Measurements from ENCODE around the gene RUNX2. TPM values are rescaled to one million over a fixed set of nuclear protein-coding genes. Genes with fewer than 3 reads are reported as not detected.

Gene RUNX2
- total and polyA plus RNA-seq, 2 experiments from 2014 or later, result 0.66 to 1.7 TPM

DNA sequence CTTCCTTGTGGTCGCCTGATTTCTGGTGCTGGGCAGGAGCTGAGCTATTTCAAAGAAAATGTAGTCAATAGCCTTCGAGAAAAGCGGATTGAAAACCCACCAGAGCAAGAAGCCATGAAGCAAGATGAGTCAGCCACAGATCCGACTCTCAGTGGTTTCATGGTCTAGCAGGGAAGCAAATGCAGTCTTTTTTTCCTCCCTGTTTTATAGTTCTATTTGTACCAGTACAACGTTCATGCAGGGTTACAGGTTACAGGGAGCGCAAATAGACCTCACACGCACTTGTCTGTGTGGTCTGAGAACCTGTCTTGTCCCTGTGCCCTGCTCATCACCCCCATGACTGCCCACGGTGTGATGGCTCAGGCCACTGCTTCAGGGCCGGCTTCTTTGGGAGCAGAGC is 359.4 kb downstream of the RUNX2 start (continued):
- TF ChIP-seq, protein P1, sequence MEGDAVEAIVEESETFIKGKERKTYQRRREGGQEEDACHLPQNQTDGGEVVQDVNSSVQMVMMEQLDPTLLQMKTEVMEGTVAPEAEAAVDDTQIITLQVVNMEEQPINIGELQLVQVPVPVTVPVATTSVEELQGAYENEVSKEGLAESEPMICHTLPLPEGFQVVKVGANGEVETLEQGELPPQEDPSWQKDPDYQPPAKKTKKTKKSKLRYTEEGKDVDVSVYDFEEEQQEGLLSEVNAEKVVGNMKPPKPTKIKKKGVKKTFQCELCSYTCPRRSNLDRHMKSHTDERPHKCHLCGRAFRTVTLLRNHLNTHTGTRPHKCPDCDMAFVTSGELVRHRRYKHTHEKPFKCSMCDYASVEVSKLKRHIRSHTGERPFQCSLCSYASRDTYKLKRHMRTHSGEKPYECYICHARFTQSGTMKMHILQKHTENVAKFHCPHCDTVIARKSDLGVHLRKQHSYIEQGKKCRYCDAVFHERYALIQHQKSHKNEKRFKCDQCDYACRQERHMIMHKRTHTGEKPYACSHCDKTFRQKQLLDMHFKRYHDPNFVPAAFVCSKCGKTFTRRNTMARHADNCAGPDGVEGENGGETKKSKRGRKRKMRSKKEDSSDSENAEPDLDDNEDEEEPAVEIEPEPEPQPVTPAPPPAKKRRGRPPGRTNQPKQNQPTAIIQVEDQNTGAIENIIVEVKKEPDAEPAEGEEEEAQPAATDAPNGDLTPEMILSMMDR (conservative IDR thresholded peaks at IDR 0.05; ENCODE audit: low read depth in 2 of 2), result no peak

DNA sequence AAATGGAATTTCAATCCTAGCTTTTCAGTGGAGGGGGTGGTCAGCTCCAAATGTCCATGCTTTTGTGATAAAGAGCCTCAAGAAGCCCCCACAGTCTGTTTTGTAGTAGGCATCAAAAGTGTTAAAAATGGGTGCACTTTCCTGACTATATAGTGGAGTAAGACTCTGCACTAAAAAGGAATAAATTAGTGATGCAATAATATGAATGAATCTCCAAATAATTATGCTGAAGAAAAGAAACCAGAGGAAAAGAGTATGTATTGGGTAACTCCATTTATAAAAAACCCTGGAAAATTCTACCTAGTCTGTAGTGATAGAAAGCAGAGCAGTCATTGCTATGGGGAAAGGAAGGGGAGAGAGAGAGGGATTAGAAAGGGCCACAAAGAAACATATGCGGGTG is 360.1 kb downstream of the RUNX2 start:
- Histone ChIP-seq H3K79me2 (replicated peaks; ENCODE audit: insufficient read depth) (no peaks in the 10 kb centered on the region), H3K36me3 (ENCODE audit: insufficient read depth) (no peaks in the 10 kb centered on the region), H2AFZ (no peak overlapping the region), H3K27ac (ENCODE audit: low read depth) (no peak overlapping the region), H4K20me1 (replicated peaks; ENCODE audit: insufficient read depth) (no peaks in the 10 kb centered on the region), H3K4me3 (no peak overlapping the region), H3K27me3 (ENCODE audit: insufficient read depth) (no peaks in the 10 kb centered on the region), H3F3A (replicated peaks; ENCODE audit: low read depth) (no peaks in the 10 kb centered on the region), H3K4me1 (ENCODE audit: insufficient read depth) (no peaks in the 10 kb centered on the region), H3K9me2 (ENCODE audit: insufficient read depth) (0 out of 2 replicates have a peak, but pooled peaks cover 13% of the 10 kb centered on the region), H3K4me2 (no peak overlapping the region)
- Mint-ChIP-seq H3K9me3 (no peaks in the 10 kb centered on the region), H3K36me3 (ENCODE audit: low read depth) (no peaks in the 10 kb centered on the region), H3K4me1 (no peaks in the 10 kb centered on the region), H3K27ac (no peak overlapping the region), H3K27me3 (ENCODE audit: insufficient read depth, low read depth, poor library complexity) (peaks cover 4% of the 10 kb centered on the region), H3K4me3 (no peak overlapping the region)
- DNase-seq (ENCODE audit: low spot score) (no peak), ATAC-seq (no peak)
- TF ChIP-seq, protein P1 (conservative IDR thresholded peaks at IDR 0.05; ENCODE audit: low read depth in 2 of 2), result no peak

DNA sequence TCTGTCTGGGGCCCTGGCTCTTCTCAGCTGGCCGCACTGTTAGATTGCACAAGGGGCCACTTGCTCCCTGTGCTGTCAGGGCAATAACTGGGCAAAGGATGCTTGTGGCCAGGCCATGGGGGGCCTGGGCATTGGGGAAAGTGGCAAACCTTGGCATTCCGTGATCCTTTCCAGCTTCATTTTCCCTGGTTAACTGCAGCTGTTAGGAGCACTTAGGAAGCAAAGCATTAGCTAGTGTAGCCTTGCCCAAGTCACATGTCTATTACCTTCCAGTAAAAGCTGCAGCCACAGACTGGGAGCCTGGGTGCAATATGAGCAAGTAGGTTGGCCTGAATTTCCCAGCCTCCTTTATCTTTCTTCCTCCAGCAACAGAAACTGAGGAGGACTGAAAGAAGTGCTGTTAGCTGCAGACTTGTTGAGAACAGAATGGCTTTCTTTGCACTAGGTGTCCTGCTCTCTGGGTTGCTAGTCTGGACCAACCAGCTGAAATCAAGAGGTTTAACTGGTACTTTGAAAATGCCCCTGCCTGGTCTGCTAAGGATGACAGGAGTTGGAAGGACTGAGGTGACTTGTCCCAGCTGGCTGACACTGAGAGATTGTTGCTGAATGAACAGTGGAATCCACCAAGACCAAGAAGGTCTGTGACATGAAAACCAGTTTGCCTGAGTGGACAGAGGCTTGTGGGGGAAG is 361.9 kb downstream of the RUNX2 start:
- Histone ChIP-seq H3K27ac (ENCODE audit: low read depth) (no peak overlapping the region), H3K79me2 (replicated peaks; ENCODE audit: insufficient read depth) (no peaks in the 10 kb centered on the region), H3K4me1 (ENCODE audit: insufficient read depth) (no peaks in the 10 kb centered on the region), H3K27me3 (ENCODE audit: insufficient read depth) (no peaks in the 10 kb centered on the region), H3F3A (replicated peaks; ENCODE audit: low read depth) (no peaks in the 10 kb centered on the region), H3K36me3 (ENCODE audit: insufficient read depth) (no peaks in the 10 kb centered on the region), H3K4me2 (no peak overlapping the region), H3K9me2 (ENCODE audit: insufficient read depth) (0 out of 2 replicates have a peak, but pooled peaks cover 7% of the 10 kb centered on the region), H2AFZ (0 out of 2 replicates have a peak overlapping the region, but pooled peaks have one; percentile 38), H4K20me1 (replicated peaks; ENCODE audit: insufficient read depth) (no peaks in the 10 kb centered on the region), H3K4me3 (no peak overlapping the region)
- Mint-ChIP-seq H3K4me1 (no peaks in the 10 kb centered on the region), H3K4me3 (no peak overlapping the region), H3K27ac (no peak overlapping the region), H3K36me3 (ENCODE audit: low read depth) (no peaks in the 10 kb centered on the region), H3K9me3 (no peaks in the 10 kb centered on the region; the same call in 1 of the 3 replicates), H3K27me3 (ENCODE audit: insufficient read depth, low read depth, poor library complexity) (peaks cover 6% of the 10 kb centered on the region)
- ATAC-seq (no peak), DNase-seq (ENCODE audit: low spot score) (no peak)
- TF ChIP-seq EZH2phosphoT487 (IDR thresholded peaks at IDR 0.05; ENCODE audit: unreplicated experiment) (no peak), JUNB (IDR thresholded peaks at IDR 0.05; ENCODE audit: unreplicated experiment) (no peak), STAT1 (IDR thresholded peaks at IDR 0.05; ENCODE audit: unreplicated experiment) (no peak), NANOG (IDR thresholded peaks at IDR 0.05; ENCODE audit: borderline replicate concordance) (no peak), ZNF114 (CRISPR knock-in tag; IDR thresholded peaks at IDR 0.05) (no peak), POLR2AphosphoS5 (IDR thresholded peaks at IDR 0.05; ENCODE audit: low read depth) (no peak), ZNF331 (CRISPR knock-in tag; IDR thresholded peaks at IDR 0.05; ENCODE audit: low read depth) (no peak)
- TF ChIP-seq, protein P2, sequence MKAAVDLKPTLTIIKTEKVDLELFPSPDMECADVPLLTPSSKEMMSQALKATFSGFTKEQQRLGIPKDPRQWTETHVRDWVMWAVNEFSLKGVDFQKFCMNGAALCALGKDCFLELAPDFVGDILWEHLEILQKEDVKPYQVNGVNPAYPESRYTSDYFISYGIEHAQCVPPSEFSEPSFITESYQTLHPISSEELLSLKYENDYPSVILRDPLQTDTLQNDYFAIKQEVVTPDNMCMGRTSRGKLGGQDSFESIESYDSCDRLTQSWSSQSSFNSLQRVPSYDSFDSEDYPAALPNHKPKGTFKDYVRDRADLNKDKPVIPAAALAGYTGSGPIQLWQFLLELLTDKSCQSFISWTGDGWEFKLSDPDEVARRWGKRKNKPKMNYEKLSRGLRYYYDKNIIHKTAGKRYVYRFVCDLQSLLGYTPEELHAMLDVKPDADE (IDR thresholded peaks at IDR 0.05), result no peak
- TF ChIP-seq, protein P3, sequence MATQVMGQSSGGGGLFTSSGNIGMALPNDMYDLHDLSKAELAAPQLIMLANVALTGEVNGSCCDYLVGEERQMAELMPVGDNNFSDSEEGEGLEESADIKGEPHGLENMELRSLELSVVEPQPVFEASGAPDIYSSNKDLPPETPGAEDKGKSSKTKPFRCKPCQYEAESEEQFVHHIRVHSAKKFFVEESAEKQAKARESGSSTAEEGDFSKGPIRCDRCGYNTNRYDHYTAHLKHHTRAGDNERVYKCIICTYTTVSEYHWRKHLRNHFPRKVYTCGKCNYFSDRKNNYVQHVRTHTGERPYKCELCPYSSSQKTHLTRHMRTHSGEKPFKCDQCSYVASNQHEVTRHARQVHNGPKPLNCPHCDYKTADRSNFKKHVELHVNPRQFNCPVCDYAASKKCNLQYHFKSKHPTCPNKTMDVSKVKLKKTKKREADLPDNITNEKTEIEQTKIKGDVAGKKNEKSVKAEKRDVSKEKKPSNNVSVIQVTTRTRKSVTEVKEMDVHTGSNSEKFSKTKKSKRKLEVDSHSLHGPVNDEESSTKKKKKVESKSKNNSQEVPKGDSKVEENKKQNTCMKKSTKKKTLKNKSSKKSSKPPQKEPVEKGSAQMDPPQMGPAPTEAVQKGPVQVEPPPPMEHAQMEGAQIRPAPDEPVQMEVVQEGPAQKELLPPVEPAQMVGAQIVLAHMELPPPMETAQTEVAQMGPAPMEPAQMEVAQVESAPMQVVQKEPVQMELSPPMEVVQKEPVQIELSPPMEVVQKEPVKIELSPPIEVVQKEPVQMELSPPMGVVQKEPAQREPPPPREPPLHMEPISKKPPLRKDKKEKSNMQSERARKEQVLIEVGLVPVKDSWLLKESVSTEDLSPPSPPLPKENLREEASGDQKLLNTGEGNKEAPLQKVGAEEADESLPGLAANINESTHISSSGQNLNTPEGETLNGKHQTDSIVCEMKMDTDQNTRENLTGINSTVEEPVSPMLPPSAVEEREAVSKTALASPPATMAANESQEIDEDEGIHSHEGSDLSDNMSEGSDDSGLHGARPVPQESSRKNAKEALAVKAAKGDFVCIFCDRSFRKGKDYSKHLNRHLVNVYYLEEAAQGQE (IDR thresholded peaks at IDR 0.05; ENCODE audit: unreplicated experiment), result no peak
